ENCODE data around the gene RICTOR. TPM values are rescaled to one million over a fixed set of nuclear protein-coding genes. Genes with fewer than 3 reads are reported as not detected.

RICTOR gene
- total RNA-seq, 2 experiments from 2014 or later = 27.7 to 27.8 TPM

- peak overlapping the region; percentile 92 for H3K4me3 Mint-ChIP-seq
- peaks cover 12% of the 10 kb centered on the region for H3K27me3 Mint-ChIP-seq
- intact Hi-C loops (cut with micrococcal nuclease) = loop anchor here (1.0 to 10.0 kb wide), 5 partner anchors 11 to 518 kb away; partner anchors contain the start of gene LIFR
- no peaks in the 10 kb centered on the region for H3K9me3 Mint-ChIP-seq
- peaks cover 15% of the 10 kb centered on the region for H3K36me3 Mint-ChIP-seq
- peaks cover 31% of the 10 kb centered on the region for H3K4me1 Mint-ChIP-seq (ENCODE audit: low read depth)
- DNase-seq = peak; percentile 79
- CTCF ChIA-PET = interaction anchor here (0.8 to 2.9 kb wide), 6 partner anchors 8 to 211 kb away, joined by 3 to 26 read pairs (median 6); no protein-coding TSS in a partner anchor
- POLR2A ChIA-PET = interaction anchor here (0.6 to 1.5 kb wide), 2 partner anchors 11 to 102 kb away, joined by 3 to 5 read pairs; no protein-coding TSS in a partner anchor
- peak overlapping the region; percentile 89 for H3K27ac Mint-ChIP-seq
These were observed 1.1 kb downstream of the RICTOR start for GRCh38 chr5:39072925-39073766.

- Mint-ChIP-seq H3K27ac (no peak overlapping the region), H3K9me3 (peaks cover 25% of the 10 kb centered on the region), H3K4me3 (no peak overlapping the region), H3K27me3 (no peaks in the 10 kb centered on the region), H3K36me3 (peaks cover 44% of the 10 kb centered on the region), H3K4me1 (ENCODE audit: low read depth) (peaks cover 38% of the 10 kb centered on the region)
- intact Hi-C loops (cut with micrococcal nuclease) = no loop called here
- DNase-seq = no peak
- CTCF ChIA-PET = interaction anchor here (0.8 to 1.2 kb wide), 2 partner anchors 13 to 149 kb away, joined by 3 to 6 read pairs; no protein-coding TSS in a partner anchor
- POLR2A ChIA-PET = no interaction called here
These were observed 6.1 kb downstream of the RICTOR start for GRCh38 chr5:39068099-39068498.

GRCh38 chr5:39064450-39064849 is 9.7 kb downstream of the RICTOR start:
- ChIA-PET CTCF (no interaction called here), POLR2A (no interaction called here)
- intact Hi-C loops (cut with micrococcal nuclease) = no loop called here
- H3K9me3 Mint-ChIP-seq = peaks cover 25% of the 10 kb centered on the region
- no peak overlapping the region for H3K4me3 Mint-ChIP-seq
- DNase-seq = no peak
- no peak overlapping the region for H3K27ac Mint-ChIP-seq
- peaks cover 54% of the 10 kb centered on the region for H3K4me1 Mint-ChIP-seq (ENCODE audit: low read depth)
- H3K36me3 Mint-ChIP-seq = peaks cover 37% of the 10 kb centered on the region
- H3K27me3 Mint-ChIP-seq = no peaks in the 10 kb centered on the region

GRCh38 chr5:39063037-39063436 is 11.2 kb downstream of the RICTOR start:
- intact Hi-C loops (cut with micrococcal nuclease) = no loop called here
- no peak for DNase-seq
- CTCF ChIA-PET = interaction anchor here (2.1 to 2.3 kb wide), 2 partner anchors 10 to 18 kb away, joined by 5 to 12 read pairs; no protein-coding TSS in a partner anchor
- Mint-ChIP-seq H3K36me3 (peaks cover 29% of the 10 kb centered on the region), H3K4me1 (ENCODE audit: low read depth) (peaks cover 65% of the 10 kb centered on the region), H3K27me3 (no peaks in the 10 kb centered on the region), H3K4me3 (no peak overlapping the region), H3K27ac (no peak overlapping the region), H3K9me3 (peaks cover 25% of the 10 kb centered on the region)
- POLR2A ChIA-PET = no interaction called here

- H3K27me3 Mint-ChIP-seq = no peaks in the 10 kb centered on the region
- intact Hi-C loops (cut with micrococcal nuclease) = loop anchor here (1.0 kb wide), 1 partner anchor 11 kb away; no protein-coding TSS in a partner anchor
- peaks cover 25% of the 10 kb centered on the region for H3K36me3 Mint-ChIP-seq
- H3K4me3 Mint-ChIP-seq = no peak overlapping the region
- H3K27ac Mint-ChIP-seq = no peak overlapping the region
- H3K4me1 Mint-ChIP-seq (ENCODE audit: low read depth) = peaks cover 67% of the 10 kb centered on the region
- ChIA-PET CTCF (interaction anchor here (2.1 to 2.3 kb wide), 2 partner anchors 10 to 18 kb away, joined by 5 to 12 read pairs; no protein-coding TSS in a partner anchor), POLR2A (no interaction called here)
- DNase-seq = no peak
- peaks cover 22% of the 10 kb centered on the region for H3K9me3 Mint-ChIP-seq
These were observed 11.7 kb downstream of the RICTOR start for GRCh38 chr5:39062530-39062929.

- POLR2A ChIA-PET = interaction anchor here (0.6 kb wide), 1 partner anchor 12 kb away, joined by 5 read pairs; no protein-coding TSS in a partner anchor
- CTCF ChIA-PET = interaction anchor here (2.1 to 2.3 kb wide), 2 partner anchors 10 to 19 kb away, joined by 5 to 12 read pairs; no protein-coding TSS in a partner anchor
- Mint-ChIP-seq H3K9me3 (peaks cover 17% of the 10 kb centered on the region), H3K36me3 (peaks cover 21% of the 10 kb centered on the region), H3K27me3 (no peaks in the 10 kb centered on the region), H3K4me3 (no peak overlapping the region), H3K27ac (no peak overlapping the region), H3K4me1 (ENCODE audit: low read depth) (peaks cover 70% of the 10 kb centered on the region)
- intact Hi-C loops (cut with micrococcal nuclease) = loop anchor here (1.0 kb wide), 1 partner anchor 11 kb away; no protein-coding TSS in a partner anchor
- DNase-seq = no peak
These were observed 12.1 kb downstream of the RICTOR start for GRCh38 chr5:39062104-39062503.

GRCh38 chr5:39059064-39059463 is 15.1 kb downstream of the RICTOR start:
- CTCF ChIA-PET = no interaction called here
- POLR2A ChIA-PET = no interaction called here
- Mint-ChIP-seq H3K9me3 (no peaks in the 10 kb centered on the region), H3K27ac (no peak overlapping the region), H3K36me3 (peaks cover 3% of the 10 kb centered on the region), H3K4me1 (ENCODE audit: low read depth) (peaks cover 66% of the 10 kb centered on the region), H3K4me3 (no peak overlapping the region), H3K27me3 (no peaks in the 10 kb centered on the region)
- DNase-seq = no peak
- intact Hi-C loops (cut with micrococcal nuclease) = no loop called here

- Mint-ChIP-seq H3K4me1 (ENCODE audit: low read depth) (peaks cover 64% of the 10 kb centered on the region), H3K4me3 (no peak overlapping the region), H3K36me3 (peaks cover 3% of the 10 kb centered on the region), H3K27me3 (no peaks in the 10 kb centered on the region), H3K27ac (no peak overlapping the region), H3K9me3 (no peaks in the 10 kb centered on the region)
- intact Hi-C loops (cut with micrococcal nuclease) = loop anchor here (1.0 kb wide), 1 partner anchor 15 kb away; no protein-coding TSS in a partner anchor
- DNase-seq = no peak
- CTCF ChIA-PET = no interaction called here
- POLR2A ChIA-PET = no interaction called here
These were observed 15.8 kb downstream of the RICTOR start for GRCh38 chr5:39058178-39058921.

- intact Hi-C loops (cut with micrococcal nuclease) = loop anchor here (1.0 kb wide), 1 partner anchor 16 kb away; no protein-coding TSS in a partner anchor
- Mint-ChIP-seq H3K27me3 (no peaks in the 10 kb centered on the region), H3K9me3 (no peaks in the 10 kb centered on the region), H3K4me1 (ENCODE audit: low read depth) (peaks cover 59% of the 10 kb centered on the region), H3K27ac (no peak overlapping the region), H3K4me3 (peak overlapping the region; percentile 27), H3K36me3 (peaks cover 3% of the 10 kb centered on the region)
- no peak for DNase-seq
- ChIA-PET CTCF (no interaction called here), POLR2A (no interaction called here)
These were observed 16.5 kb downstream of the RICTOR start for GRCh38 chr5:39057734-39058133.

GRCh38 chr5:39055768-39056398 is 18.3 kb downstream of the RICTOR start:
- Mint-ChIP-seq H3K36me3 (peaks cover 3% of the 10 kb centered on the region), H3K27ac (no peak overlapping the region), H3K4me1 (ENCODE audit: low read depth) (peaks cover 55% of the 10 kb centered on the region), H3K9me3 (no peaks in the 10 kb centered on the region), H3K4me3 (no peak overlapping the region), H3K27me3 (no peaks in the 10 kb centered on the region)
- CTCF ChIA-PET = interaction anchor here (0.6 kb wide), 1 partner anchor 50 kb away, joined by 3 read pairs; no protein-coding TSS in a partner anchor
- POLR2A ChIA-PET = no interaction called here
- DNase-seq = no peak
- intact Hi-C loops (cut with micrococcal nuclease) = no loop called here

GRCh38 chr5:39055027-39055767 is 19.0 kb downstream of the RICTOR start:
- ChIA-PET CTCF (no interaction called here), POLR2A (no interaction called here)
- intact Hi-C loops (cut with micrococcal nuclease) = no loop called here
- no peaks in the 10 kb centered on the region for H3K9me3 Mint-ChIP-seq
- H3K27me3 Mint-ChIP-seq = no peaks in the 10 kb centered on the region
- H3K4me1 Mint-ChIP-seq (ENCODE audit: low read depth) = peaks cover 55% of the 10 kb centered on the region
- no peak for DNase-seq
- no peak overlapping the region for H3K4me3 Mint-ChIP-seq
- no peak overlapping the region for H3K27ac Mint-ChIP-seq
- H3K36me3 Mint-ChIP-seq = peaks cover 3% of the 10 kb centered on the region
